ENCODE measurements around the gene PTTG1IP. TPM values are rescaled to one million over a fixed set of nuclear protein-coding genes. Genes with fewer than 3 reads are reported as not detected.

PTTG1IP gene
- total RNA-seq, 2 donors from 2014 or later = 301 to 351 TPM

DNA sequence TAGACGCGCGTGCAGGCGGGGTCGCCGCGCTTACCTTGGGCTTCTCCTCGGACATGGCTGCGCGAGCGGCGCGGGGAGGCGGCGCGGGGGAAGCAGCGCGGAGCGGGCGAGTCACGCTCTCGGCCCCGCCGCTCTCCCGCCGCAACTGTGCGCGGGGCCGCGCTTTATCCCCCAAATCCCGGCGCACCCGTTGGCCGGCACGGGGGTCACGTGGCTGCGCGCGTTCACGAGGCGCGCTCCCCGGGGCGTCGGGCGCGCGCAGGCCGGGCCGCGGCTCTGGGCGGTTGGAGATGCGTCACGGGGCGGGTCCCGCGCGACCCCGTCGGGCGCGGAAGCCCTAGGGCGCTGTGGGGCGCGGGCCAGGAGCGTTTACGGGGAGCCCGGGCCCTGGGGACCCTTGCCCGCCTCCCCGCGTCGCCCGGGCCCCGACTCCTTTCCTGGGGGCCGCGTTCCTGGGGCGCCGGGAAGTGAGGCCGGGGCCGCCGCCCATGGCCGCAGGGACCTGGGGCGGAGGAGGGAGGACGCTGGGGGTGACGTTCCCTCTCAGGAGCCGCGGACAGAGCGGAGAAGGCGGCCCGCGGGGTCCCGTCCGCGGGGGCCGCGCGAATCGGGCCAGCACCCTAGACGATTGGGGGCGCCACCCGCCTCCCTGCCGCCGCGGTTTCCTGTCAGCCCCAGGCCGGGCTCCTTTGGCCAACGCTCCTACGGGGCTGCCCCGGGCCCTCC is 55.4 kb downstream of the PTTG1IP start, which contains the start of gene SUMO3:
TSS of gene SUMO3 (minus strand) at position 149 of the 726 bp plus-strand sequence. CDS start at position 55, 94 bp downstream.
- DNase-seq (ENCODE audit: low spot score) (no peak), ATAC-seq (ENCODE audit: insufficient number of reproducible peaks, low FRiP score, low read depth) (peak; percentile 57)
- peak within 1 kb of the TSS; percentile 55 to 73 for H3K27ac ChIP-seq
- H3K4me3 ChIP-seq = peak within 1 kb of the TSS; percentile 77
- H3K36me3 ChIP-seq = no peaks in the 10 kb centered on the region
- TF ChIP-seq, protein P1, sequence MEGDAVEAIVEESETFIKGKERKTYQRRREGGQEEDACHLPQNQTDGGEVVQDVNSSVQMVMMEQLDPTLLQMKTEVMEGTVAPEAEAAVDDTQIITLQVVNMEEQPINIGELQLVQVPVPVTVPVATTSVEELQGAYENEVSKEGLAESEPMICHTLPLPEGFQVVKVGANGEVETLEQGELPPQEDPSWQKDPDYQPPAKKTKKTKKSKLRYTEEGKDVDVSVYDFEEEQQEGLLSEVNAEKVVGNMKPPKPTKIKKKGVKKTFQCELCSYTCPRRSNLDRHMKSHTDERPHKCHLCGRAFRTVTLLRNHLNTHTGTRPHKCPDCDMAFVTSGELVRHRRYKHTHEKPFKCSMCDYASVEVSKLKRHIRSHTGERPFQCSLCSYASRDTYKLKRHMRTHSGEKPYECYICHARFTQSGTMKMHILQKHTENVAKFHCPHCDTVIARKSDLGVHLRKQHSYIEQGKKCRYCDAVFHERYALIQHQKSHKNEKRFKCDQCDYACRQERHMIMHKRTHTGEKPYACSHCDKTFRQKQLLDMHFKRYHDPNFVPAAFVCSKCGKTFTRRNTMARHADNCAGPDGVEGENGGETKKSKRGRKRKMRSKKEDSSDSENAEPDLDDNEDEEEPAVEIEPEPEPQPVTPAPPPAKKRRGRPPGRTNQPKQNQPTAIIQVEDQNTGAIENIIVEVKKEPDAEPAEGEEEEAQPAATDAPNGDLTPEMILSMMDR (IDR thresholded peaks at IDR 0.05) = no peak
- peaks cover 20% of the 10 kb centered on the region for H3K9me3 ChIP-seq
- peaks cover 6 to 18% of the 10 kb centered on the region in 2 donors for H3K4me1 ChIP-seq (ENCODE audit: control insufficient read depth in 1 of 2, low read depth in 2 of 2)
- no peaks in the 10 kb centered on the region for H3K27me3 ChIP-seq (replicated peaks; ENCODE audit: insufficient read depth)

DNA sequence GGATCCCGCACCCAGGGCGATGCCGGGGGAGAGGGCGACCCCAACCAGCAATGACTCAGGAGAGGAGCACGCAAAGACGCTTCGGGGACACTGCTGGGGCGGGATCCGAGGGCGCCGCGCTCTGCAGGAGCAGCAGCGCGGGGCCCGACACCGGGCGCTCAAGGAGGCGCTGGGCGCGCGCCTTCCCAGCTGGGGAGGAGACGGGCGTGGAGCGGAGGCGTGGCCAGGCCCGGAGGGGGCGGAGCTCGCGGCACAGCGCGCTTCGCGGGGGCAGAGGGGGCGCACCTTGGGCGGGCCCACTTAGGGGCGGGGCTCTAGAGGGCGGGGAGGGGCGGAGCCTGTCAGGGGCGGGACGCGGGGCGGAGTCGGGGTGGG is 56.0 kb downstream of the PTTG1IP start:
- Histone ChIP-seq H3K4me3 (peak overlapping the region; percentile 77), H3K4me1 (ENCODE audit: control insufficient read depth in 1 of 2, low read depth in 2 of 2) (peaks cover 6 to 18% of the 10 kb centered on the region in 2 donors), H3K9me3 (peaks cover 14% of the 10 kb centered on the region), H3K27ac (no peak overlapping the region), H3K36me3 (no peaks in the 10 kb centered on the region), H3K27me3 (replicated peaks; ENCODE audit: insufficient read depth) (no peaks in the 10 kb centered on the region)
- TF ChIP-seq, protein P1 (IDR thresholded peaks at IDR 0.05) = no peak
- ATAC-seq (ENCODE audit: insufficient number of reproducible peaks, low FRiP score, low read depth) (peak; percentile 42), DNase-seq (ENCODE audit: low spot score) (no peak)

GRCh38 chr21:44816761-44817505 is 56.6 kb downstream of the PTTG1IP start:
- Histone ChIP-seq H3K27me3 (replicated peaks; ENCODE audit: insufficient read depth) (no peaks in the 10 kb centered on the region), H3K36me3 (no peaks in the 10 kb centered on the region), H3K4me1 (ENCODE audit: control insufficient read depth in 1 of 2, low read depth in 2 of 2) (peaks cover 6 to 18% of the 10 kb centered on the region in 2 donors), H3K4me3 (peak overlapping the region; percentile 77), H3K9me3 (peaks cover 9% of the 10 kb centered on the region), H3K27ac (no peak overlapping the region)
- TF ChIP-seq, protein P1 (IDR thresholded peaks at IDR 0.05) = no peak
- peak; percentile 30 for ATAC-seq (ENCODE audit: insufficient number of reproducible peaks, low FRiP score, low read depth)
- no peak for DNase-seq (ENCODE audit: low spot score)

DNA sequence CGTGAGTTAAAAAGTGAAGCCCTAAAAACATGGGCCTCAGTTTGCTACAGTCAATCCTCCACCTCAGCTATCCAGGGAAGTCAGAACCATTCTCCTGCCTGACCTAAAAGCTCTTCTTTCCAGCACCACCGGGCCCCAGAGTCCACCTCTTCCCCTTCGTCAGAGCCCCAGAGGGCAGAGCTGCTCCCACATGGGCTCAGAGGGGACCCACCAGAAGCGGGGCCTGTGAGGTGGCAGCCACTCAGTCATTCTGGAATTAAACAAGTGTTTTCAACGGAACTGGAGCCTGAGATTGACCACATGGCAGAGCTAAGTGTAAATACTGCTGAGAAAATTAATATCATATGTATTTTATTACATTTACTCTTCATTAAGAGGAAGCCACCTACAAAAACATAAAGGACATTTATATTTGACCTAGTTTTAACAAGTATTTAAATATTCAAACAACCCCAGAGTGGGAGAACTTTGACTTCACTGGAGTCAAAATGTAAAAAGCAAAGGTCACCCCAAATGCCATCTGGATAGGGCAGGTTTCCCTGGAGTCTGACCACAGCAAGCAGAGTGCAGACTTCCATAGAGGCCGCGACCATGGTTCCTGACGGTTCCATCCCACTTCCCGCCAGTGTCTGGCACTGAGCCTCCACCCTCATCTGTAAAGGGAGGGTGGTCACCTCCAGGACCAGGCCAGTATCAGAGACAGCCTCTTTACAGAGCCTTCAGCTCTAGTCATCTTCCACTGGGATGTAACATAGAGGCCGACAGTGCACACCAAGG is 57.5 kb downstream of the PTTG1IP start:
- Histone ChIP-seq H3K27ac (no peak overlapping the region), H3K36me3 (no peaks in the 10 kb centered on the region), H3K4me1 (ENCODE audit: control insufficient read depth in 1 of 2, low read depth in 2 of 2) (peaks cover 6 to 18% of the 10 kb centered on the region in 2 donors), H3K4me3 (no peak overlapping the region), H3K9me3 (peaks cover 6% of the 10 kb centered on the region), H3K27me3 (replicated peaks; ENCODE audit: insufficient read depth) (no peaks in the 10 kb centered on the region)
- TF ChIP-seq, protein P1 (IDR thresholded peaks at IDR 0.05) = no peak
- no peak for DNase-seq (ENCODE audit: low spot score)
- ATAC-seq (ENCODE audit: insufficient number of reproducible peaks, low FRiP score, low read depth) = no peak
